GM21737 (cell line): ENCODE results near the gene MAT1A.

Source experiments
- ATAC-seq: cut with Tn5 transposase; IDR thresholded peaks from one replicate; pipeline ENCODE4 v1.9.1; 2021; ENCODE audit warnings: mild to moderate bottlenecking, moderate library complexity; ENCODE audit not compliant: unreplicated experiment

MAT1A gene

GRCh38 chr10:80283119-80283518, 6.3 kb downstream of the MAT1A start:
- no peak for ATAC-seq

GRCh38 chr10:80281784-80282765, 7.4 kb downstream of the MAT1A start:
- no peak for ATAC-seq

- no peak for ATAC-seq
Measured at GRCh38 chr10:80281292-80281691, 8.2 kb downstream of the MAT1A start.

GRCh38 chr10:80280071-80280800, 9.2 kb downstream of the MAT1A start:
- ATAC-seq: no peak

GRCh38 chr10:80279146-80279545, 10.3 kb downstream of the MAT1A start:
- ATAC-seq: no peak

- no peak for ATAC-seq
Measured at GRCh38 chr10:80278480-80278879, 11.0 kb downstream of the MAT1A start.

GRCh38 chr10:80277567-80278250, 11.7 kb downstream of the MAT1A start:
- no peak for ATAC-seq

GRCh38 chr10:80277016-80277415, 12.4 kb downstream of the MAT1A start:
- ATAC-seq: no peak

- ATAC-seq: no peak
Measured at GRCh38 chr10:80276335-80276734, 13.1 kb downstream of the MAT1A start.

GRCh38 chr10:80275756-80276155, 13.7 kb downstream of the MAT1A start:
- ATAC-seq: no peak

GRCh38 chr10:80275135-80275498, 14.3 kb downstream of the MAT1A start:
- ATAC-seq: no peak

- ATAC-seq: no peak
Measured at GRCh38 chr10:80274396-80275134, 14.9 kb downstream of the MAT1A start.

- no peak for ATAC-seq
Measured at GRCh38 chr10:80273523-80274170, 15.8 kb downstream of the MAT1A start.

- ATAC-seq: no peak
Measured at GRCh38 chr10:80272793-80273522, 16.5 kb downstream of the MAT1A start.

- no peak for ATAC-seq
Measured at GRCh38 chr10:80271416-80271815, 18.0 kb downstream of the MAT1A start.

- ATAC-seq: no peak
Measured at GRCh38 chr10:80270887-80271286, 18.6 kb downstream of the MAT1A start.

GRCh38 chr10:80268938-80269588, 20.4 kb downstream of the MAT1A start:
- ATAC-seq: no peak

GRCh38 chr10:80268266-80268665, 21.2 kb downstream of the MAT1A start:
- ATAC-seq: no peak

- no peak for ATAC-seq
Measured at GRCh38 chr10:80266513-80266863, 23.0 kb downstream of the MAT1A start.
